ENCODE data around the gene BEX1. TPM values are rescaled to one million over a fixed set of nuclear protein-coding genes. Genes with fewer than 3 reads are reported as not detected.
"Not testable (repeated sequence)": the region's sequence is repeated elsewhere in the genome, so short reads cannot be mapped to it uniquely, and the experiment has no call there.

The BEX1 gene
- total RNA-seq (2014; rRNA removed; shearing (Covaris generic); ENCODE audit: low replicate concordance), result not detected in 2 replicates

GRCh38 chrX:103063918-103064434 lies at the start of gene BEX1:
Gene BEX1, minus strand, starts transcription at chrX:103064171. Its CDS starts 897 bp downstream, at chrX:103063274.
- no peak within 1 kb of the TSS for H3K4me2 ChIP-seq (ENCODE audit: low read depth, low read length, poor library complexity, severe bottlenecking)
- H3K4me3 ChIP-seq (ENCODE audit: low read length), result no peak within 1 kb of the TSS
- no peaks in the 10 kb centered on the region for H3K36me3 ChIP-seq (ENCODE audit: insufficient read depth, low read length)
- H3K27ac ChIP-seq (ENCODE audit: low read length), result no peak within 1 kb of the TSS
- H2AFZ ChIP-seq (ENCODE audit: low read length), result no peak within 1 kb of the TSS
- H3K9me2 ChIP-seq (replicated peaks; ENCODE audit: insufficient read depth, low read length), result no peaks in the 10 kb centered on the region
- no peaks in the 10 kb centered on the region for H3K9me3 ChIP-seq (ENCODE audit: low read length)
- H3K9ac ChIP-seq (ENCODE audit: low read length), result no peak within 1 kb of the TSS
- H3K79me2 ChIP-seq (ENCODE audit: low read length), result no peaks in the 10 kb centered on the region
- no peak for DNase-seq
- H4K20me1 ChIP-seq (ENCODE audit: insufficient read depth, low read depth, low read length), result no peaks in the 10 kb centered on the region
- no peaks in the 10 kb centered on the region for H3K27me3 ChIP-seq (ENCODE audit: low read length)
- H3K4me1 ChIP-seq (ENCODE audit: low read length), result no peaks in the 10 kb centered on the region

GRCh38 chrX:103109497-103109896 lies 45.5 kb upstream of the BEX1 start:
- not testable (repeated sequence) for H3K4me3 ChIP-seq (ENCODE audit: low read length); H3K4me2 ChIP-seq (ENCODE audit: low read depth, low read length, poor library complexity, severe bottlenecking); H3K36me3 ChIP-seq (ENCODE audit: insufficient read depth, low read length); H4K20me1 ChIP-seq (ENCODE audit: insufficient read depth, low read depth, low read length); H3K27me3 ChIP-seq (ENCODE audit: low read length); H3K27ac ChIP-seq (ENCODE audit: low read length); H2AFZ ChIP-seq (ENCODE audit: low read length); H3K9ac ChIP-seq (ENCODE audit: low read length); H3K9me3 ChIP-seq (ENCODE audit: low read length); H3K79me2 ChIP-seq (ENCODE audit: low read length); DNase-seq; H3K4me1 ChIP-seq (ENCODE audit: low read length); H3K9me2 ChIP-seq (replicated peaks; ENCODE audit: insufficient read depth, low read length)

DNA sequence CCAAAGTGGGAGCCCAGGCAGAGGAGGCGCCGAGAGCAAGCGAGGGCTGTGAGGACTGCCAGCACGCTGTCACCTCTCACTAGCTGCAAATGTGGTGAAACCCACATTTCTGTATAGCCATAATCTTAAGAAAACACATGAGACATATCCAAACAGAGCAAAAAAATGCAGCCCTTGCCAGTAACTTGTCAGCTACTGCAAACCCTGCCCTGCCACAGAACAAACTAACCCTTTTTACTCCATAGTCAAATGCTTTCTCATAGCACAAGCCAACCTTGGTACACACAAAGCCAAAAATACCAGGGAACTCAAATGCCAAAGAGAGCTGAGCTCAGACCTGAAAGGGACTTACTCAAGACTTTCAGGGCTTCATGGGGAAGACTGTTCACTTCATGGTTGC lies 43.9 kb upstream of the BEX1 start:
- Histone ChIP-seq H3K4me1 (ENCODE audit: low read length) (no peaks in the 10 kb centered on the region), H3K27ac (ENCODE audit: low read length) (no peak overlapping the region), H3K9me2 (replicated peaks; ENCODE audit: insufficient read depth, low read length) (no peaks in the 10 kb centered on the region), H3K9ac (ENCODE audit: low read length) (no peak overlapping the region), H2AFZ (ENCODE audit: low read length) (no peak overlapping the region), H3K79me2 (ENCODE audit: low read length) (no peaks in the 10 kb centered on the region), H4K20me1 (ENCODE audit: insufficient read depth, low read depth, low read length) (no peaks in the 10 kb centered on the region), H3K4me3 (ENCODE audit: low read length) (no peak overlapping the region), H3K27me3 (ENCODE audit: low read length) (no peaks in the 10 kb centered on the region), H3K4me2 (ENCODE audit: low read depth, low read length, poor library complexity, severe bottlenecking) (no peak overlapping the region), H3K9me3 (ENCODE audit: low read length) (no peaks in the 10 kb centered on the region), H3K36me3 (ENCODE audit: insufficient read depth, low read length) (no peaks in the 10 kb centered on the region)
- DNase-seq, result no peak

GRCh38 chrX:103107227-103107737 lies 43.3 kb upstream of the BEX1 start:
- H3K9me3 ChIP-seq (ENCODE audit: low read length); H4K20me1 ChIP-seq (ENCODE audit: insufficient read depth, low read depth, low read length); DNase-seq; H3K4me1 ChIP-seq (ENCODE audit: low read length); H3K4me3 ChIP-seq (ENCODE audit: low read length); H2AFZ ChIP-seq (ENCODE audit: low read length); H3K36me3 ChIP-seq (ENCODE audit: insufficient read depth, low read length); H3K27ac ChIP-seq (ENCODE audit: low read length); H3K79me2 ChIP-seq (ENCODE audit: low read length); H3K9ac ChIP-seq (ENCODE audit: low read length); H3K27me3 ChIP-seq (ENCODE audit: low read length); H3K4me2 ChIP-seq (ENCODE audit: low read depth, low read length, poor library complexity, severe bottlenecking); H3K9me2 ChIP-seq (replicated peaks; ENCODE audit: insufficient read depth, low read length): not testable (repeated sequence)

GRCh38 chrX:103104370-103104769 lies 40.4 kb upstream of the BEX1 start:
- not testable (repeated sequence) for H3K4me1 ChIP-seq (ENCODE audit: low read length); H3K9ac ChIP-seq (ENCODE audit: low read length); H3K27me3 ChIP-seq (ENCODE audit: low read length); H3K27ac ChIP-seq (ENCODE audit: low read length); H3K9me2 ChIP-seq (replicated peaks; ENCODE audit: insufficient read depth, low read length); H3K36me3 ChIP-seq (ENCODE audit: insufficient read depth, low read length); H3K9me3 ChIP-seq (ENCODE audit: low read length); DNase-seq; H2AFZ ChIP-seq (ENCODE audit: low read length); H3K79me2 ChIP-seq (ENCODE audit: low read length); H4K20me1 ChIP-seq (ENCODE audit: insufficient read depth, low read depth, low read length); H3K4me3 ChIP-seq (ENCODE audit: low read length); H3K4me2 ChIP-seq (ENCODE audit: low read depth, low read length, poor library complexity, severe bottlenecking)

DNA sequence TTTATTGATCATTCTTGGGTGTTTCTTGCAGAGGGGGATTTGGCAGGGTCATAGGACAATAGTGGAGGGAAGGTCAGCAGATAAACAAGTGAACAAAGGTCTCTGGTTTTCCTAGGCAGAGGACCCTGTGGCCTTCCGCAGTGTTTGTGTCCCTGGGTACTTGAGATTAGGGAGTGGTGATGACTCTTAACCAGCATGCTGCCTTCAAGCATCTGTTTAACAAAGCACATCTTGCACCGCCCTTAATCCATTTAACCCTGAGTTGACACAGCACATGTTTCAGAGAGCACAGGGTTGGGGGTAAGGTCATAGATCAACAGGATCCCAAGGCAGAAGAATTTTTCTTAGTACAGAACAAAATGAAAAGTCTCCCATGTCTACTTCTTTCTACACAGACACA lies 39.9 kb upstream of the BEX1 start:
- not testable (repeated sequence) for H3K27ac ChIP-seq (ENCODE audit: low read length); H3K36me3 ChIP-seq (ENCODE audit: insufficient read depth, low read length); H3K4me2 ChIP-seq (ENCODE audit: low read depth, low read length, poor library complexity, severe bottlenecking); H3K9me2 ChIP-seq (replicated peaks; ENCODE audit: insufficient read depth, low read length); DNase-seq; H4K20me1 ChIP-seq (ENCODE audit: insufficient read depth, low read depth, low read length); H3K4me3 ChIP-seq (ENCODE audit: low read length); H3K79me2 ChIP-seq (ENCODE audit: low read length); H3K9ac ChIP-seq (ENCODE audit: low read length); H2AFZ ChIP-seq (ENCODE audit: low read length); H3K9me3 ChIP-seq (ENCODE audit: low read length); H3K4me1 ChIP-seq (ENCODE audit: low read length); H3K27me3 ChIP-seq (ENCODE audit: low read length)

DNA sequence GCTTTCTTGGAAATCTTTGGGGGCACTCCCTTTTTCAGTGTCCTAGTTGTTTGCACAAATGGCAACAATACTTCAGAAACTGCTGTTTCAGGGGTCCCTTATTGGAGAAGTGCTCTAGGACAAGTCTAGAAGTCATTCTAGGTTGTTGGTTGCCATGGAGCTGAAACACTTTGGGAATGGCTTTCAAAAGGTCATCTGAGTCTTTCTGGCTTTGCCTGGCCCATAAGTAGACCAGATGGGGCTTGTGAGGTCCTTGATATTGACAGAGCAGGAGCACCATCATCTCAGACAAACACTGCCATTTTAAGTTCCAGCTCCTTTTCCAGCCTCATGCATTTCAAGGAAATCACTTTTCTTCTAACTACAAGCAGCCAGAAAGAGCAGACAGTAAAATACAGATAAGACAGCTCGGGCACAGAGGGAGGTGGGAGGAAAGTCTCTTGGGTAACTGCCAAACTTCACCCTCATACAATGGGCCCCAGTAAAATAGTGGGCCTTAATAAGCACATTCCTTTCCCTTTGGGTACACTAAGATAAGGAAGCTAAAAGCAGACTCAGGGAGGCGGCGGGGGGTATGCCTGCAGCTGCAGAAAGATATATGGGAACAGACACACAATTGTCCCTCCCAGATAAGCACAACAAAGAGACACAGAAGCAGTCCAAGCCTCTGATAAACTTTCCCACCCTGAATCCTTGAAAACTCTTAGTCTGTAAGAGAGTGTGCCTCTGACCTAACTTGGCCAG lies 37.5 kb upstream of the BEX1 start:
- no peaks in the 10 kb centered on the region for H3K27me3 ChIP-seq (ENCODE audit: low read length)
- H3K4me3 ChIP-seq (ENCODE audit: low read length), result no peak overlapping the region
- H3K9me3 ChIP-seq (ENCODE audit: low read length), result no peaks in the 10 kb centered on the region
- DNase-seq, result no peak
- no peak overlapping the region for H3K9ac ChIP-seq (ENCODE audit: low read length)
- no peaks in the 10 kb centered on the region for H3K79me2 ChIP-seq (ENCODE audit: low read length)
- H3K4me2 ChIP-seq (ENCODE audit: low read depth, low read length, poor library complexity, severe bottlenecking), result no peak overlapping the region
- H3K4me1 ChIP-seq (ENCODE audit: low read length), result no peaks in the 10 kb centered on the region
- no peaks in the 10 kb centered on the region for H4K20me1 ChIP-seq (ENCODE audit: insufficient read depth, low read depth, low read length)
- H2AFZ ChIP-seq (ENCODE audit: low read length), result no peak overlapping the region
- no peaks in the 10 kb centered on the region for H3K9me2 ChIP-seq (replicated peaks; ENCODE audit: insufficient read depth, low read length)
- H3K27ac ChIP-seq (ENCODE audit: low read length), result no peak overlapping the region
- no peaks in the 10 kb centered on the region for H3K36me3 ChIP-seq (ENCODE audit: insufficient read depth, low read length)

GRCh38 chrX:103100484-103100883 lies 36.5 kb upstream of the BEX1 start:
- no peaks in the 10 kb centered on the region for H4K20me1 ChIP-seq (ENCODE audit: insufficient read depth, low read depth, low read length)
- no peaks in the 10 kb centered on the region for H3K9me2 ChIP-seq (replicated peaks; ENCODE audit: insufficient read depth, low read length)
- DNase-seq, result no peak
- H2AFZ ChIP-seq (ENCODE audit: low read length), result no peak overlapping the region
- H3K4me3 ChIP-seq (ENCODE audit: low read length), result no peak overlapping the region
- H3K36me3 ChIP-seq (ENCODE audit: insufficient read depth, low read length), result no peaks in the 10 kb centered on the region
- H3K4me2 ChIP-seq (ENCODE audit: low read depth, low read length, poor library complexity, severe bottlenecking), result no peak overlapping the region
- H3K9me3 ChIP-seq (ENCODE audit: low read length), result no peaks in the 10 kb centered on the region
- no peaks in the 10 kb centered on the region for H3K79me2 ChIP-seq (ENCODE audit: low read length)
- no peak overlapping the region for H3K9ac ChIP-seq (ENCODE audit: low read length)
- H3K4me1 ChIP-seq (ENCODE audit: low read length), result no peaks in the 10 kb centered on the region
- no peaks in the 10 kb centered on the region for H3K27me3 ChIP-seq (ENCODE audit: low read length)
- no peak overlapping the region for H3K27ac ChIP-seq (ENCODE audit: low read length)

All from Karpas-422 (cell line).